Endothelial cell of umbilical vein (primary cell): ENCODE results near the gene SIRPD. TPM values are rescaled to one million over a fixed set of nuclear protein-coding genes. Genes with fewer than 3 reads are reported as not detected.

Source experiments
- BruUV-seq: library from RNA; stranded (reverse); fragments of 400-500 nt; replicated peaks from 2 replicates; lab custom pipeline; 2021; lab: Mats Ljungman, UMichigan
- CTCF ChIA-PET: fragments of 300-600, 350-600 bp; sonication (Branson Sonifier 250); formaldehyde crosslinking; loops from one replicate; lab custom pipeline; 2021; ENCODE audit warnings: antibody characterized with exemption, inconsistent platforms; lab: Charles Lee
- POLR2A ChIA-PET: fragments of 300-600, 350-600 bp; sonication (Branson Sonifier 250); formaldehyde crosslinking; loops from one replicate; lab custom pipeline; 2021; ENCODE audit warnings: antibody characterized with exemption, inconsistent platforms; lab: Charles Lee
- DNase-seq: peaks from one replicate; pipeline ENCODE4 v3.0.0-alpha.2; 2011; ENCODE audit warnings: low read depth, low spot score
- FAIRE-seq: peaks from 2 replicates; lab custom pipeline; 2011; peaks lifted over from hg19 to GRCh38; lab: Jason Lieb, UNC
- H2AFZ ChIP-seq: 2 replicates; pipeline ENCODE4 v1.6.0; 2012; ENCODE audit warnings: low read depth, low read length, control low read depth, inconsistent platforms
- H3K27ac ChIP-seq: 2 replicates; pipeline ENCODE4 v1.5.1; 2011; ENCODE audit warnings: low read depth, mild to moderate bottlenecking, control low read depth, low read length, moderate library complexity; ENCODE audit not compliant: insufficient read depth
- H3K27me3 ChIP-seq, 2 experiments: 2 replicates each; pipeline versions ENCODE4 v1.6.0 to v1.6.1; 2011; ENCODE audit warnings: low read length in 2 of 2, mixed read lengths in 1 of 2; ENCODE audit not compliant: control insufficient read depth in 2 of 2, insufficient read depth in 2 of 2
- H3K36me3 ChIP-seq, 2 experiments: 2 replicates in 1 of 2; 3 replicates in 1 of 2; pipeline ENCODE4 v1.5.1; 2011; ENCODE audit warnings: low read length in 2 of 2, mild to moderate bottlenecking in 1 of 2, moderate library complexity in 1 of 2; ENCODE audit not compliant: control insufficient read depth in 2 of 2, insufficient read depth in 2 of 2; ENCODE audit errors: extremely low read depth in 1 of 2
- H3K4me1 ChIP-seq: 3 replicates; pipeline ENCODE4 v1.5.1; 2011; ENCODE audit warnings: mild to moderate bottlenecking, low read length; ENCODE audit not compliant: control insufficient read depth, insufficient read depth; ENCODE audit errors: extremely low read depth
- H3K4me2 ChIP-seq: 2 replicates; pipeline ENCODE4 v1.6.1; 2011; ENCODE audit warnings: low read length, control low read depth, mixed read lengths; ENCODE audit not compliant: insufficient read depth
- H3K4me3 ChIP-seq, 3 experiments: fragments of 200-600 bp in 1 of 3; sonication (generic), shearing (Covaris generic) in 1 of 3; replicated peaks in 1 of 3; 2 replicates each; pipeline ENCODE4 v1.5.1; 2011 to 2016; ENCODE audit warnings: control low read depth in 3 of 3, low read length in 3 of 3, mild to moderate bottlenecking in 2 of 3, inconsistent platforms in 1 of 3, low read depth in 1 of 3, moderate library complexity in 1 of 3; ENCODE audit not compliant: insufficient read depth in 1 of 3
- H3K79me2 ChIP-seq: 2 replicates; pipeline ENCODE4 v1.6.0; 2012; ENCODE audit warnings: low read length, inconsistent platforms; ENCODE audit not compliant: control insufficient read depth, insufficient read depth
- H3K9ac ChIP-seq: replicated peaks from 2 replicates; pipeline ENCODE3; 2011; ENCODE audit warnings: low read length, control low read depth; ENCODE audit not compliant: insufficient read depth; ENCODE audit errors: extremely low read depth
- H3K9me1 ChIP-seq: replicated peaks from 3 replicates; pipeline ENCODE4 v1.6.0; 2011; ENCODE audit warnings: mild to moderate bottlenecking, low read length; ENCODE audit not compliant: control insufficient read depth, insufficient read depth; ENCODE audit errors: extremely low read depth
- H3K9me3 ChIP-seq: replicated peaks from 2 replicates; pipeline ENCODE4 v1.5.1; 2012; ENCODE audit warnings: low read length, inconsistent platforms; ENCODE audit not compliant: control insufficient read depth, insufficient read depth
- H4K20me1 ChIP-seq: replicated peaks from 2 replicates; pipeline ENCODE3; 2011; ENCODE audit warnings: mild to moderate bottlenecking, low read length; ENCODE audit not compliant: control insufficient read depth, insufficient read depth; ENCODE audit errors: extremely low read depth
- CTCF ChIP-seq, 2 donors: IDR thresholded peaks; 1 replicate in 1 of 2; 2 replicates in 1 of 2; pipeline ENCODE4 v1.5.1; 2011; ENCODE audit warnings: low read length in 2 of 2, mild to moderate bottlenecking in 2 of 2, moderate library complexity in 2 of 2, control low read depth in 1 of 2, inconsistent platforms in 1 of 2, low read depth in 1 of 2; ENCODE audit not compliant: insufficient read depth in 1 of 2; ENCODE audit errors: extremely low read depth in 1 of 2
- EZH2 ChIP-seq: IDR thresholded peaks from 2 replicates; pipeline ENCODE4 v1.6.1; 2012; ENCODE audit warnings: borderline replicate concordance, low read depth, mild to moderate bottlenecking, moderate library complexity, low read length, inconsistent platforms; ENCODE audit not compliant: severe bottlenecking
- FOS ChIP-seq: IDR thresholded peaks from 2 replicates; pipeline ENCODE4 v1.6.1; 2011; ENCODE audit warnings: mild to moderate bottlenecking, low read length, moderate library complexity, borderline replicate concordance; ENCODE audit not compliant: insufficient read depth
- GATA2 ChIP-seq: IDR thresholded peaks from 2 replicates; pipeline ENCODE4 v1.7.0; 2011; ENCODE audit warnings: low read depth, mild to moderate bottlenecking, moderate library complexity, mixed read lengths, low read length; ENCODE audit not compliant: insufficient read length, insufficient read depth
- JUN ChIP-seq: IDR thresholded peaks from 2 replicates; pipeline ENCODE4 v1.6.1; 2011; ENCODE audit warnings: borderline replicate concordance, low read depth; ENCODE audit not compliant: insufficient read length, insufficient read depth
- MAX ChIP-seq: IDR thresholded peaks from 2 replicates; pipeline ENCODE4 v1.6.1; 2011; ENCODE audit not compliant: insufficient read depth, insufficient read length
- MYC ChIP-seq: IDR thresholded peaks from one replicate; pipeline ENCODE4 v1.6.1; 2011; ENCODE audit warnings: mild to moderate bottlenecking, low read depth, low read length
- POLR2A ChIP-seq: IDR thresholded peaks from 2 replicates; pipeline ENCODE4 v1.6.1; 2012; ENCODE audit warnings: low read depth, mild to moderate bottlenecking, control low read depth, low read length
- POLR2AphosphoS5 ChIP-seq: IDR thresholded peaks from 2 replicates; pipeline ENCODE4 v1.6.1; 2012; ENCODE audit warnings: low read depth, mild to moderate bottlenecking, control low read depth, low read length, moderate library complexity; ENCODE audit not compliant: insufficient read depth
- dilution Hi-C: fragments of 300-500 bp; cut with MboI; formaldehyde crosslinking; loops from one replicate; pipeline ENCODE4 v1.15.0; 2019; ENCODE audit warnings: low sequenced_read_pairs; ENCODE audit not compliant: extremely low pct_ligation_motif_present
- intact Hi-C: fragments of 100-400 bp; cut with micrococcal nuclease; formaldehyde crosslinking; loops from one replicate; pipeline ENCODE4 v1.10.0; 2022
- polyA plus RNA-seq, 4 experiments: library from polyadenylated mRNA; depleted of rRNA in 3 of 4; stranded (reverse) in 3 of 4; unstranded in 1 of 4; fragments of >200 nt; gene quantifications; 2 replicates each; pipeline versions ENCODE4 v1.2.1 to v1.2.3, GENCODE V29; 2011 to 2012; ENCODE audit warnings: missing spikeins in 1 of 4
- total RNA-seq: library from RNA; stranded (reverse); gene quantifications from 2 replicates; pipeline ENCODE4 v1.2.3, GENCODE V29; 2021

Gene SIRPD
- total and polyA plus RNA-seq, 2 donors (not counting 3 experiments of a cell fraction or from before 2014, with no cell fraction given) = not detected

DNA sequence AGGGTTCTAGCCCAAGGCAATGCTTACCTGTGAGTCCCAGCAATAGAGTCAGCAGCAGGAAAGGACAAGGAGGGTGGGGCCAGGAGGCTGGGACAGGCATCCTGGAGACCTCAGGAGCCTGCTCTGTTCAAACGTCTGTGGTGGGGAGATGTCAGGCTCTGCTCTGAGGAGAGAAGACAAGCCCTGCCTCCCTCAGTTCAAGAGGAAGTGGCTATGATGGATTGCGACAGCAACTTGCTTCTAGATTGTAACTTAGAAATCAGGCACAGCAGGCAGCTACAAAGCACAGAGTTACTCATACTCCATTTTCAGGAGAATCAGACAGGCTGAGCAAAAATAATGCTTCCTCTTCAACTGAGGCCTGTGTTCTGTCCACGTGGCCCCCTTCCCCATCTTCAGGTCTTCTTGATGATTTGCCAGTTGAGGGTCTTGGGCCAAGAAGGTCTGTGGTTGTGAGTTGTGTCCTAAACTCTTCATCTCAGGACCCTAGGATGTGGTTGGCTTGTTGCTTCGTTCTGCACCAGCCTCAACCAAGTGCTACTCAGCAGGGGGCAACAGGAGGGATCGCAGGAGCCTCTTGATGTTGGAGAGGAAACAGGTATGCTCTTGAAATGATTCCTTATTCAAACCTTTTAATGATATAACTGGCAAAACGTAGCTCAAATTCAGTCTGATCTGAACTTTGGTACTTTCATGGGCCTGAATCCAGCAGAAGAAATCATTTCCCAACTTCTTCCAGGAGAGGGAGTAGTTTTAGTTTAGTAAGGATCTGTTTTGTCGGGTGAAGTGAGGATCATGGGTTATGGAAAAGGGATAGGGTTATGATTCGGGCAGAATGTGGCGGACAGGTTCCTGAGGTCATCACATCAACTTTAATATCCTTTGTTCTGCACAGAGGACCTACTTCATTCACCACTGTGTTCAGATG is 31.3 kb upstream of the SIRPD start:
- no peaks in the 10 kb centered on the region for H3K4me1 ChIP-seq
- no peaks in the 10 kb centered on the region for H3K27me3 ChIP-seq
- H3K79me2 ChIP-seq = no peaks in the 10 kb centered on the region
- H3K27ac ChIP-seq = no peak overlapping the region
- ChIA-PET CTCF (interaction anchor here (0.7 to 1.6 kb wide), 6 partner anchors 10 to 211 kb away, joined by 3 to 6 read pairs (median 4); no protein-coding TSS in a partner anchor), POLR2A (no interaction called here)
- H3K36me3 ChIP-seq = no peaks in the 10 kb centered on the region
- no TSS peak for BruUV-seq
- no peak overlapping the region for H3K4me3 ChIP-seq
- dilution Hi-C loops (no loop called here), intact Hi-C loops (no loop called here)
- H3K9me1 ChIP-seq = no peaks in the 10 kb centered on the region
- H2AFZ ChIP-seq = no peak overlapping the region
- no peak overlapping the region for H3K4me2 ChIP-seq
- TF ChIP-seq GATA2 = no peak
- no peaks in the 10 kb centered on the region for H3K9me3 ChIP-seq
- H3K9ac ChIP-seq = no peak overlapping the region
- no peaks in the 10 kb centered on the region for H4K20me1 ChIP-seq
- DNase-seq (no peak), FAIRE-seq (no peak)

DNA sequence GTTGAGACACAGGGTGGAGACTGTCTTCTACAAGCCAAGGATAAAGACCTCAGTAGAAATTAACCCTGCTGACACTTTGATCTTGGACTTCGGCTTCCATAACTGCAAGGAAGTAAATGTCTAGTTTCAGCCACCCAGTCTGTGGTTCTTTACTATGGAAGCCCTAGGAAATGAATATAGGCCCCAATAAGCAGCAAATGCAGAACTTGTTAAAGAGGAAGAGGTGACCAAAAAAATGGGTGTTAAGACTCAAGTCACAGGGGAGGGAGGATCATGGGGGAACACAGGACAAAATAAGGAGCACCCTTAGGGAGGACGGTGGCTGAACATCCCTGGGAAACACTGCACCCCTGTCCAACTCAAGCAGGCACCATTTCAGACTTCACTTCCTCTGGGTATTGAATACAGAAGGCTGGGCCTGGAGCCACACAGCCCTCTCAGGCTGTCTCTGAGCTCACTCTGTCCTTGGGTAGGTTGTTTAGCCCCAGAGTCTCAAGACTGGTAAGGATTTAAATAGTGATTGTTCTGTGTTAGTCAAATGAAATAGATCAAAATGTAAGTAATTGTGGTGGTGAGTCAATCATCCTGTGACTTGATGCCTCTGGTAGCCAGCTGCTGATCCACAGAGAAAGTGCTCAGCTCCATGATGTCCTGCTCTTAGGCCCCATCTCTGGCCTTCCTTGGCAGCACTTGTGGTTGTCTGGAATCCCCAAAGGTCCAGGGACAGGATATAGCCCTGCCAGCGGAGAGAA is 30.5 kb upstream of the SIRPD start:
- no peak overlapping the region for H3K4me3 ChIP-seq
- H3K4me2 ChIP-seq = no peak overlapping the region
- dilution Hi-C loops (no loop called here), intact Hi-C loops (no loop called here)
- no peaks in the 10 kb centered on the region for H3K9me1 ChIP-seq
- H3K4me1 ChIP-seq = no peaks in the 10 kb centered on the region
- H3K9ac ChIP-seq = no peak overlapping the region
- no peaks in the 10 kb centered on the region for H3K9me3 ChIP-seq
- TF ChIP-seq EZH2 = no peak
- TF ChIP-seq FOS = no peak
- TF ChIP-seq CTCF (IDR thresholded peaks at IDR 0.05; ENCODE audit: extremely low read depth in 1 of 2, insufficient read depth in 1 of 2, low read depth in 1 of 2, low read length in 2 of 2) = no peak
- no peak for TF ChIP-seq GATA2
- no peak for TF ChIP-seq MAX
- no peak for TF ChIP-seq JUN
- TF ChIP-seq POLR2AphosphoS5 = no peak
- TF ChIP-seq MYC = no peak
- TF ChIP-seq POLR2A = no peak
- no TSS peak for BruUV-seq
- H3K36me3 ChIP-seq = no peaks in the 10 kb centered on the region
- ChIA-PET POLR2A (no interaction called here), CTCF (interaction anchor here (1.0 to 1.4 kb wide), 3 partner anchors 26 to 212 kb away, joined by 3 to 6 read pairs (median 6); no protein-coding TSS in a partner anchor)
- DNase-seq (no peak), FAIRE-seq (no peak)
- no peak overlapping the region for H3K27ac ChIP-seq
- H3K79me2 ChIP-seq = no peaks in the 10 kb centered on the region
- H4K20me1 ChIP-seq = no peaks in the 10 kb centered on the region
- H2AFZ ChIP-seq = no peak overlapping the region
- no peaks in the 10 kb centered on the region for H3K27me3 ChIP-seq
